Peyer's patch (tissue), 4 donors: ENCODE data around the gene HEPACAM2. TPM values are rescaled to one million over a fixed set of nuclear protein-coding genes. Genes with fewer than 3 reads are reported as not detected.

ENCODE experiments used
- DNase-seq, 3 donors: peaks; one replicate each; pipeline ENCODE4 v3.0.0-alpha.2; 2017 to 2019
- H3K27ac ChIP-seq, 4 donors: fragments of 200-600 bp; sonication (generic); one replicate each; pipeline ENCODE4 v1.5.1; 2016 to 2019
- H3K27me3 ChIP-seq, 2 donors: fragments of 200-600 bp; sonication (generic); one replicate each; pipeline ENCODE4 v1.5.1; 2019
- H3K36me3 ChIP-seq, 3 donors: fragments of 200-600 bp; sonication (generic); one replicate each; pipeline ENCODE4 v1.5.1; 2016 to 2019
- H3K4me1 ChIP-seq, 4 donors: fragments of 200-600 bp; sonication (generic); one replicate each; pipeline ENCODE4 v1.5.1; 2016 to 2019
- H3K4me3 ChIP-seq, 4 donors: fragments of 200-600 bp; sonication (generic); 1 replicate in 3 of 4; 2 replicates in 1 of 4; pipeline ENCODE4 v1.5.1; 2016 to 2019; ENCODE audit warnings: mild to moderate bottlenecking in 1 of 4
- H3K9me3 ChIP-seq, 4 donors: fragments of 200-600 bp; sonication (generic); one replicate each; pipeline ENCODE4 v1.5.1; 2016 to 2019; ENCODE audit warnings: mild to moderate bottlenecking in 1 of 4
- CTCF ChIP-seq, 6 experiments: fragments of 450-650 bp in 4 of 6; fragments of 200-600 bp in 2 of 6; sonication (generic) in 1 of 6; IDR thresholded peaks; one replicate each; pipeline ENCODE4 v1.5.1; 2017 to 2019; ENCODE audit warnings: antibody characterized with exemption in 6 of 6, mild to moderate bottlenecking in 3 of 6, moderate library complexity in 1 of 6
- POLR2A ChIP-seq, 2 donors: fragments of 450-650 bp; IDR thresholded peaks; one replicate each; pipeline ENCODE4 v1.5.1; 2017; ENCODE audit warnings: antibody characterized with exemption in 2 of 2, mild to moderate bottlenecking in 2 of 2, moderate library complexity in 2 of 2
- total RNA-seq, 4 donors: library from RNA; depleted of rRNA; stranded (reverse); fragments of >200 nt; gene quantifications; one replicate each; pipeline ENCODE4 v1.1.0, GENCODE V29; 2016

HEPACAM2 gene
- total RNA-seq, 4 donors from 2014 or later, result 19.0 to 59.4 (median 28.4) TPM

GRCh38 chr7:93159490-93159889 is 66.8 kb downstream of the HEPACAM2 start:
- Histone ChIP-seq H3K4me1 (no peaks in the 10 kb centered on the region), H3K9me3 (no peaks in the 10 kb centered on the region), H3K36me3 (no peaks in the 10 kb centered on the region), H3K27me3 (no peaks in the 10 kb centered on the region), H3K27ac (no peak overlapping the region), H3K4me3 (no peak overlapping the region)
- TF ChIP-seq POLR2A (IDR thresholded peaks at IDR 0.05) (no peak), CTCF (IDR thresholded peaks at IDR 0.05) (no peak)
- no peak for DNase-seq

- no peak for TF ChIP-seq CTCF (IDR thresholded peaks at IDR 0.05)
- TF ChIP-seq POLR2A (IDR thresholded peaks at IDR 0.05), result no peak
- H3K27me3 ChIP-seq, result no peaks in the 10 kb centered on the region
- no peaks in the 10 kb centered on the region for H3K4me1 ChIP-seq
- H3K36me3 ChIP-seq, result no peaks in the 10 kb centered on the region
- H3K9me3 ChIP-seq, result no peaks in the 10 kb centered on the region
- DNase-seq, result no peak
- no peak overlapping the region for H3K4me3 ChIP-seq
- no peak overlapping the region for H3K27ac ChIP-seq
Observed at GRCh38 chr7:93156884-93157283, 69.4 kb downstream of the HEPACAM2 start.

GRCh38 chr7:93150200-93150835 is 76.0 kb downstream of the HEPACAM2 start:
- Histone ChIP-seq H3K36me3 (no peaks in the 10 kb centered on the region), H3K4me1 (peaks cover 0 to 7% (median 0%) of the 10 kb centered on the region in 4 donors), H3K27ac (no peak overlapping the region), H3K4me3 (no peak overlapping the region), H3K9me3 (no peaks in the 10 kb centered on the region), H3K27me3 (no peaks in the 10 kb centered on the region)
- TF ChIP-seq CTCF (IDR thresholded peaks at IDR 0.05) (no peak), POLR2A (IDR thresholded peaks at IDR 0.05) (no peak)
- no peak for DNase-seq

GRCh38 chr7:93148727-93149126 is 77.5 kb downstream of the HEPACAM2 start:
- H3K9me3 ChIP-seq, result no peaks in the 10 kb centered on the region
- peaks cover 0 to 11% (median 0%) of the 10 kb centered on the region in 3 donors for H3K36me3 ChIP-seq
- H3K4me1 ChIP-seq, result peaks cover 0 to 7% (median 0%) of the 10 kb centered on the region in 4 donors
- H3K27ac ChIP-seq, result peak overlapping the region; percentile 35 to 57 (median 44)
- TF ChIP-seq CTCF (IDR thresholded peaks at IDR 0.05) (no peak), POLR2A (IDR thresholded peaks at IDR 0.05) (no peak)
- peak overlapping the region in 2 of 4 donors; percentile 32 to 50 for H3K4me3 ChIP-seq
- no peaks in the 10 kb centered on the region for H3K27me3 ChIP-seq
- DNase-seq, result no peak

- Histone ChIP-seq H3K4me3 (peak within 1 kb of the TSS; percentile 32 to 50 (median 43)), H3K27me3 (no peaks in the 10 kb centered on the region), H3K36me3 (peaks cover 0 to 17% (median 0%) of the 10 kb centered on the region in 3 donors), H3K9me3 (no peaks in the 10 kb centered on the region), H3K4me1 (peaks cover 0 to 7% (median 0%) of the 10 kb centered on the region in 4 donors), H3K27ac (peak within 1 kb of the TSS; percentile 35 to 57 (median 44))
- DNase-seq, result peak in 1 of 3 donors; percentile 51
- TF ChIP-seq CTCF (IDR thresholded peaks at IDR 0.05), result no peak
- TF ChIP-seq POLR2A (IDR thresholded peaks at IDR 0.05), result no peak
Observed at GRCh38 chr7:93148144-93148543, 78.1 kb downstream of the HEPACAM2 start, which contains the start of gene SAMD9L. Gene SAMD9L (minus strand): TSS chr7:93148385. CDS start chr7:93135971, 12,414 bp downstream.
